GM23338 (cell line): Measurements from ENCODE around the gene OST4. TPM values are rescaled to one million over a fixed set of nuclear protein-coding genes. Genes with fewer than 3 reads are reported as not detected.

Experiments used
- ATAC-seq: fragments of 200-7000 bp; cut with Tn5 transposase; 3 replicates; pipeline ENCODE4 v1.9.1; 2020
- DNase-seq: peaks from one replicate; pipeline ENCODE4 v3.0.0-alpha.2; 2015; ENCODE audit warnings: low spot score
- H2AFZ ChIP-seq: fragments of 200-600 bp; sonication (generic); 2 replicates; pipeline ENCODE4 v1.8.0; 2016; ENCODE audit warnings: antibody characterized with exemption, mild to moderate bottlenecking, moderate library complexity
- H3F3A ChIP-seq: fragments of 200-600 bp; sonication (generic); replicated peaks from 2 replicates; pipeline ENCODE4 v1.8.0; 2017; ENCODE audit warnings: antibody characterized with exemption, mixed run types, low read depth
- H3K27ac ChIP-seq: fragments of 200-600 bp; sonication (generic); 2 replicates; pipeline ENCODE4 v1.6.1; 2016; ENCODE audit warnings: low read depth
- H3K27me3 ChIP-seq: fragments of 200-600 bp; sonication (generic); 2 replicates; pipeline ENCODE4 v1.8.0; 2016; ENCODE audit warnings: mild to moderate bottlenecking, mixed run types, moderate library complexity; ENCODE audit not compliant: insufficient read depth
- H3K36me3 ChIP-seq: fragments of 200-600 bp; sonication (generic); 2 replicates; pipeline ENCODE4 v1.8.0; 2016; ENCODE audit warnings: mild to moderate bottlenecking; ENCODE audit not compliant: insufficient read depth
- H3K4me1 ChIP-seq: fragments of 200-600 bp; sonication (generic); 2 replicates; pipeline ENCODE4 v1.8.0; 2016; ENCODE audit warnings: mild to moderate bottlenecking, moderate library complexity; ENCODE audit not compliant: insufficient read depth
- H3K4me2 ChIP-seq: fragments of 200-600 bp; sonication (generic); 2 replicates; pipeline ENCODE4 v1.7.1; 2017; ENCODE audit warnings: mixed run types
- H3K4me3 ChIP-seq: fragments of 200-600 bp; sonication (generic); 2 replicates; pipeline ENCODE4 v1.6.1; 2016; ENCODE audit warnings: mixed run types
- H3K79me2 ChIP-seq: fragments of 200-600 bp; sonication (generic); replicated peaks from 2 replicates; pipeline ENCODE4 v1.8.0; 2017; ENCODE audit warnings: mild to moderate bottlenecking; ENCODE audit not compliant: insufficient read depth
- H3K9me2 ChIP-seq: fragments of 200-600 bp; sonication (generic); 2 replicates; pipeline ENCODE4 v1.8.0; 2017; ENCODE audit not compliant: insufficient read depth
- H4K20me1 ChIP-seq: fragments of 200-600 bp; sonication (generic); replicated peaks from 2 replicates; pipeline ENCODE4 v1.8.0; 2017; ENCODE audit warnings: mild to moderate bottlenecking; ENCODE audit not compliant: insufficient read depth
- H3K27ac Mint-ChIP-seq: 2 replicates; pipeline ENCODE4 v1.8.0; 2020; ENCODE audit warnings: inconsistent platforms, mild to moderate bottlenecking, moderate library complexity, mixed read lengths
- H3K27me3 Mint-ChIP-seq: 3 replicates; pipeline ENCODE4 v1.8.0; 2022; ENCODE audit warnings: low read depth, mild to moderate bottlenecking, moderate library complexity, mixed read lengths, inconsistent platforms; ENCODE audit not compliant: insufficient read depth, poor library complexity
- H3K36me3 Mint-ChIP-seq: 3 replicates; pipeline ENCODE4 v1.8.0; 2021; ENCODE audit warnings: low read depth, mild to moderate bottlenecking, inconsistent platforms, moderate library complexity, mixed read lengths
- H3K4me1 Mint-ChIP-seq: 3 replicates; pipeline ENCODE4 v1.8.0; 2020; ENCODE audit warnings: mild to moderate bottlenecking, inconsistent platforms, mixed read lengths
- H3K4me3 Mint-ChIP-seq: 3 replicates; pipeline ENCODE4 v1.8.0; 2021; ENCODE audit warnings: moderate library complexity, mild to moderate bottlenecking, inconsistent platforms, mixed read lengths
- H3K9me3 Mint-ChIP-seq: 3 replicates; pipeline ENCODE4 v1.8.0; 2020; ENCODE audit warnings: moderate library complexity, mild to moderate bottlenecking, inconsistent platforms, mixed read lengths
- CREB1 ChIP-seq: fragments of 250-450 bp; sonication (Bioruptor Pico); IDR thresholded peaks from 2 replicates; pipeline ENCODE4 v1.5.0; 2020; ENCODE audit warnings: low read depth, mild to moderate bottlenecking, moderate library complexity
- EZH2 ChIP-seq: fragments of 200-600 bp; sonication (generic); IDR thresholded peaks from one replicate; pipeline ENCODE4 v1.8.0; 2017; ENCODE audit warnings: antibody characterized with exemption, mild to moderate bottlenecking, low read depth; ENCODE audit not compliant: unreplicated experiment
- EZH2phosphoT487 ChIP-seq: fragments of 200-600 bp; sonication (generic); IDR thresholded peaks from one replicate; pipeline ENCODE4 v1.8.1; 2018; ENCODE audit warnings: antibody characterized with exemption; ENCODE audit not compliant: unreplicated experiment
- JUNB ChIP-seq: IDR thresholded peaks from one replicate; pipeline ENCODE4 v1.6.1; 2016; ENCODE audit warnings: antibody characterized with exemption; ENCODE audit not compliant: unreplicated experiment
- NANOG ChIP-seq: IDR thresholded peaks from 2 replicates; pipeline ENCODE4 v1.6.1; 2016; ENCODE audit warnings: antibody characterized with exemption, borderline replicate concordance
- POLR2AphosphoS5 ChIP-seq: IDR thresholded peaks from 2 replicates; pipeline ENCODE4 v1.6.1; 2016; ENCODE audit warnings: antibody characterized with exemption, low read depth
- REST ChIP-seq: IDR thresholded peaks from one replicate; pipeline ENCODE4 v1.6.1; 2018; ENCODE audit warnings: antibody characterized with exemption; ENCODE audit not compliant: unreplicated experiment
- STAT1 ChIP-seq: IDR thresholded peaks from one replicate; pipeline ENCODE4 v1.6.1; 2016; ENCODE audit warnings: antibody characterized with exemption; ENCODE audit not compliant: unreplicated experiment
- ZNF114 ChIP-seq: fragments of 250-450 bp; sonication (Bioruptor Pico); IDR thresholded peaks from 2 replicates; pipeline ENCODE4 v1.5.0; 2020; ENCODE audit warnings: mild to moderate bottlenecking, moderate library complexity
- ZNF331 ChIP-seq: fragments of 250-450 bp; sonication (Bioruptor Pico); IDR thresholded peaks from 2 replicates; pipeline ENCODE4 v1.5.0; 2020; ENCODE audit warnings: low read depth, mild to moderate bottlenecking, moderate library complexity
- ZNF462 ChIP-seq: fragments of 250-450 bp; sonication (Bioruptor Pico); IDR thresholded peaks from 2 replicates; pipeline ENCODE4 v1.5.0; 2020; ENCODE audit warnings: mild to moderate bottlenecking, moderate library complexity
- polyA plus RNA-seq: library from polyadenylated mRNA; unstranded; fragments of >200 nt; fragmentation: Nextera tagmentation; extraction: Ambion mirVana; gene quantifications from 2 replicates; pipeline ENCODE4 v1.2.1, GENCODE V29; 2016
- total RNA-seq: library from RNA; depleted of rRNA; stranded (reverse); fragments of >200 nt; shearing (Covaris generic); gene quantifications from 2 replicates; pipeline ENCODE4 v1.2.3, GENCODE V29; 2014
- TF ChIP-seq, protein P1 (sequence below), 2 experiments: fragments of 200-600 bp in 1 of 2; sonication (generic) in 1 of 2; conservative IDR thresholded peaks; 2 replicates each; pipeline versions ENCODE4 v1.5.1 to v1.6.1; 2016 to 2017; ENCODE audit warnings: antibody characterized with exemption in 2 of 2, low read depth in 2 of 2, mild to moderate bottlenecking in 2 of 2, moderate library complexity in 1 of 2
- TF ChIP-seq, protein P2 (sequence below): IDR thresholded peaks from 2 replicates; pipeline ENCODE4 v1.6.1; 2016; ENCODE audit warnings: antibody characterized with exemption

OST4 gene
- total and polyA plus RNA-seq, 2 experiments from 2014 or later = 226 to 568 TPM

GRCh38 chr2:27029051-27029450, 42.4 kb downstream of the OST4 start:
- DNase-seq (no peak), ATAC-seq (no peak)
- Histone ChIP-seq H3K27ac (no peak overlapping the region), H4K20me1 (no peaks in the 10 kb centered on the region; the same call in 1 of the 2 replicates), H3K4me1 (peaks cover 9% of the 10 kb centered on the region; the same call in 1 of the 2 replicates), H2AFZ (no peak overlapping the region), H3K27me3 (no peaks in the 10 kb centered on the region), H3F3A (no peaks in the 10 kb centered on the region), H3K79me2 (peaks cover 9% of the 10 kb centered on the region), H3K4me3 (no peak overlapping the region), H3K9me2 (no peaks in the 10 kb centered on the region), H3K36me3 (no peaks in the 10 kb centered on the region), H3K4me2 (no peak overlapping the region)
- Mint-ChIP-seq H3K4me1 (peaks cover 16% of the 10 kb centered on the region), H3K36me3 (peaks cover 5% of the 10 kb centered on the region; the same call in 2 of the 3 replicates), H3K9me3 (no peaks in the 10 kb centered on the region), H3K27me3 (peaks cover 14% of the 10 kb centered on the region), H3K4me3 (no peak overlapping the region), H3K27ac (no peak overlapping the region)
- TF ChIP-seq POLR2AphosphoS5 = no peak
- no peak for TF ChIP-seq JUNB
- no peak for TF ChIP-seq STAT1
- TF ChIP-seq REST = no peak
- TF ChIP-seq CREB1 (CRISPR knock-in tag) = no peak
- no peak for TF ChIP-seq NANOG
- TF ChIP-seq, protein P1, sequence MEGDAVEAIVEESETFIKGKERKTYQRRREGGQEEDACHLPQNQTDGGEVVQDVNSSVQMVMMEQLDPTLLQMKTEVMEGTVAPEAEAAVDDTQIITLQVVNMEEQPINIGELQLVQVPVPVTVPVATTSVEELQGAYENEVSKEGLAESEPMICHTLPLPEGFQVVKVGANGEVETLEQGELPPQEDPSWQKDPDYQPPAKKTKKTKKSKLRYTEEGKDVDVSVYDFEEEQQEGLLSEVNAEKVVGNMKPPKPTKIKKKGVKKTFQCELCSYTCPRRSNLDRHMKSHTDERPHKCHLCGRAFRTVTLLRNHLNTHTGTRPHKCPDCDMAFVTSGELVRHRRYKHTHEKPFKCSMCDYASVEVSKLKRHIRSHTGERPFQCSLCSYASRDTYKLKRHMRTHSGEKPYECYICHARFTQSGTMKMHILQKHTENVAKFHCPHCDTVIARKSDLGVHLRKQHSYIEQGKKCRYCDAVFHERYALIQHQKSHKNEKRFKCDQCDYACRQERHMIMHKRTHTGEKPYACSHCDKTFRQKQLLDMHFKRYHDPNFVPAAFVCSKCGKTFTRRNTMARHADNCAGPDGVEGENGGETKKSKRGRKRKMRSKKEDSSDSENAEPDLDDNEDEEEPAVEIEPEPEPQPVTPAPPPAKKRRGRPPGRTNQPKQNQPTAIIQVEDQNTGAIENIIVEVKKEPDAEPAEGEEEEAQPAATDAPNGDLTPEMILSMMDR (conservative IDR thresholded peaks at IDR 0.05; ENCODE audit: low read depth in 2 of 2) = no peak
- TF ChIP-seq EZH2 = no peak
- no peak for TF ChIP-seq EZH2phosphoT487
- no peak for TF ChIP-seq ZNF331
- no peak for TF ChIP-seq ZNF114
- TF ChIP-seq ZNF462 (CRISPR knock-in tag) = no peak
- TF ChIP-seq, protein P2, sequence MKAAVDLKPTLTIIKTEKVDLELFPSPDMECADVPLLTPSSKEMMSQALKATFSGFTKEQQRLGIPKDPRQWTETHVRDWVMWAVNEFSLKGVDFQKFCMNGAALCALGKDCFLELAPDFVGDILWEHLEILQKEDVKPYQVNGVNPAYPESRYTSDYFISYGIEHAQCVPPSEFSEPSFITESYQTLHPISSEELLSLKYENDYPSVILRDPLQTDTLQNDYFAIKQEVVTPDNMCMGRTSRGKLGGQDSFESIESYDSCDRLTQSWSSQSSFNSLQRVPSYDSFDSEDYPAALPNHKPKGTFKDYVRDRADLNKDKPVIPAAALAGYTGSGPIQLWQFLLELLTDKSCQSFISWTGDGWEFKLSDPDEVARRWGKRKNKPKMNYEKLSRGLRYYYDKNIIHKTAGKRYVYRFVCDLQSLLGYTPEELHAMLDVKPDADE = no peak
